22Rv1 (cell line): ENCODE data around the gene ABL2.

ENCODE experiments used
- CTCF ChIP-seq: fragments of 450-650 bp; IDR thresholded peaks from 2 replicates; pipeline ENCODE4 v1.5.1; 2017; ENCODE audit warnings: mild to moderate bottlenecking
- ZFX ChIP-seq: fragments of 450-650 bp; IDR thresholded peaks from 2 replicates; pipeline ENCODE4 v1.6.1; 2017; ENCODE audit warnings: antibody characterized with exemption, borderline replicate concordance

GRCh38 chr1:179129702-179130473, 99.6 kb downstream of the ABL2 start:
- no peak for TF ChIP-seq CTCF
- TF ChIP-seq ZFX, result no peak
